Upper lobe of right lung (tissue), 1 donor: ENCODE data around the gene CDK6. TPM values are rescaled to one million over a fixed set of nuclear protein-coding genes. Genes with fewer than 3 reads are reported as not detected.

ENCODE experiments used
- ATAC-seq: fragments of 200-7000 bp; cut with Tn5 transposase; one replicate; pipeline ENCODE4 v1.9.1; 2020; ENCODE audit warnings: mild to moderate bottlenecking, moderate library complexity
- DNase-seq: peaks from one replicate; pipeline ENCODE4 v3.0.0-alpha.2; 2020
- H3K27ac ChIP-seq: fragments of 200-600 bp; one replicate; pipeline ENCODE4 v1.8.0; 2022
- H3K27me3 ChIP-seq: fragments of 200-600 bp; one replicate; pipeline ENCODE4 v1.8.0; 2022; ENCODE audit warnings: mild to moderate bottlenecking
- H3K36me3 ChIP-seq: fragments of 200-600 bp; one replicate; pipeline ENCODE4 v1.8.0; 2022
- H3K4me1 ChIP-seq: fragments of 200-600 bp; one replicate; pipeline ENCODE4 v1.8.0; 2022
- H3K4me3 ChIP-seq: fragments of 200-600 bp; one replicate; pipeline ENCODE4 v1.8.0; 2022; ENCODE audit warnings: mild to moderate bottlenecking
- H3K9me3 ChIP-seq: fragments of 200-600 bp; one replicate; pipeline ENCODE4 v1.8.0; 2022
- CTCF ChIP-seq: fragments of 200-600 bp; IDR thresholded peaks from one replicate; pipeline ENCODE4 v1.8.0; 2022; ENCODE audit warnings: antibody characterized with exemption
- intact Hi-C: fragments of 100-400 bp; cut with DNase I; formaldehyde crosslinking; loops from one replicate; pipeline ENCODE4 v1.11.0; 2022
- total RNA-seq: library from RNA; stranded (reverse); fragmentation: NEBNext Ultra II Directional; extraction: Animal tissue kit (Norgen Biotek cat#: 25700); gene quantifications from one replicate; pipeline ENCODE4 v1.2.1, GENCODE V29; 2021
- donor health status: DM: no; HTN: yes; CAD: no; lungs with severe emphysema.

Gene CDK6
- total RNA-seq, 1 donor from 2014 or later = 22.4 TPM

DNA sequence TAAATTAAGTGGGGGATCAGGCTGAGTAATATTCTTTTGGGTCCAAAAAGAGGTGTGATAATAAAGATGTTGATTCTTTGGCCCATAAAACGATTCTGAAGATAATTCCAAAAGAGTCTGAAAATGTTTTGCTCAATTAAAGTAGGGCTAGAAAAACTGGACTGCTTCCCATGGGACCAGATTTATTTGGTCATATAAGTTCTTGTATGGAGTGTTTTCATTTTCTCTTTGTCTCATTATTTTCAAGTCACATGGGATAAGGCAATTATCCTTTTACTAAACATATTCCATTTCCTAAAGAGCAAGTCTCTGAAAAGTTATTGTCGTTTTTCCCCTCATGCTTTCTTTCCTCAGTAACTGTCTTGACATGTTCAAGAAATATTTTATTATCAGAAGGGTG is 41.5 kb downstream of the CDK6 start:
- Histone ChIP-seq H3K4me3 (no peak overlapping the region), H3K36me3 (no peaks in the 10 kb centered on the region), H3K27ac (no peak overlapping the region), H3K27me3 (no peaks in the 10 kb centered on the region), H3K9me3 (no peaks in the 10 kb centered on the region), H3K4me1 (peaks cover 32% of the 10 kb centered on the region)
- ATAC-seq = no peak
- intact Hi-C loops = no loop called here
- no peak for TF ChIP-seq CTCF
- DNase-seq = no peak

DNA sequence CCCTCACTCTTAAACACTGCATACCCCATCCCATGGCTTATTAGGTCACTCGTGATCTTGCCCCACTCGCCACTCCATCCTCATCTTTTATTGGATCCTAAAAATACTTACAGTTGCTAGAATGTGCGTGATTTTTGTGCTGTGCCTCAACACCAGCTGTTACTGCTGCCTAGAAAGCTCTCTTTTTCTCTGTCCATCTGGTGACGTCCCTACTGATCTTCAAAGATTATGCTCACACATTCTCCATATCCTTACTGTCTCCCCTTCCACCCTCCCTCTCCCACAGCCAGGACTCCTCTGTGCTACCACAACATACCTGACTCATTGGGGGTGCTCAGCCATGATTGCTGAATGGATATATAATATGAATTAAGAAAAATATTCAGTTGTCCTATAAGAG is 42.0 kb downstream of the CDK6 start:
- intact Hi-C loops = no loop called here
- Histone ChIP-seq H3K27me3 (no peaks in the 10 kb centered on the region), H3K9me3 (no peaks in the 10 kb centered on the region), H3K4me3 (no peak overlapping the region), H3K27ac (no peak overlapping the region), H3K4me1 (peaks cover 30% of the 10 kb centered on the region), H3K36me3 (no peaks in the 10 kb centered on the region)
- DNase-seq (no peak), ATAC-seq (no peak)
- no peak for TF ChIP-seq CTCF

- H3K27ac ChIP-seq = no peak overlapping the region
- peaks cover 2% of the 10 kb centered on the region for H3K9me3 ChIP-seq
- no peak overlapping the region for H3K4me3 ChIP-seq
- no peak for ATAC-seq
- intact Hi-C loops = no loop called here
- H3K36me3 ChIP-seq = no peaks in the 10 kb centered on the region
- H3K4me1 ChIP-seq = peaks cover 24% of the 10 kb centered on the region
- no peaks in the 10 kb centered on the region for H3K27me3 ChIP-seq
- no peak for DNase-seq
- no peak for TF ChIP-seq CTCF
These were observed 42.6 kb downstream of the CDK6 start for GRCh38 chr7:92793656-92794205.

GRCh38 chr7:92790992-92791391 is 45.4 kb downstream of the CDK6 start:
- DNase-seq (no peak), ATAC-seq (peak; percentile 45)
- Histone ChIP-seq H3K4me3 (no peak overlapping the region), H3K36me3 (no peaks in the 10 kb centered on the region), H3K27me3 (no peaks in the 10 kb centered on the region), H3K4me1 (peaks cover 9% of the 10 kb centered on the region), H3K9me3 (peaks cover 8% of the 10 kb centered on the region), H3K27ac (no peak overlapping the region)
- TF ChIP-seq CTCF = no peak
- intact Hi-C loops = no loop called here

DNA sequence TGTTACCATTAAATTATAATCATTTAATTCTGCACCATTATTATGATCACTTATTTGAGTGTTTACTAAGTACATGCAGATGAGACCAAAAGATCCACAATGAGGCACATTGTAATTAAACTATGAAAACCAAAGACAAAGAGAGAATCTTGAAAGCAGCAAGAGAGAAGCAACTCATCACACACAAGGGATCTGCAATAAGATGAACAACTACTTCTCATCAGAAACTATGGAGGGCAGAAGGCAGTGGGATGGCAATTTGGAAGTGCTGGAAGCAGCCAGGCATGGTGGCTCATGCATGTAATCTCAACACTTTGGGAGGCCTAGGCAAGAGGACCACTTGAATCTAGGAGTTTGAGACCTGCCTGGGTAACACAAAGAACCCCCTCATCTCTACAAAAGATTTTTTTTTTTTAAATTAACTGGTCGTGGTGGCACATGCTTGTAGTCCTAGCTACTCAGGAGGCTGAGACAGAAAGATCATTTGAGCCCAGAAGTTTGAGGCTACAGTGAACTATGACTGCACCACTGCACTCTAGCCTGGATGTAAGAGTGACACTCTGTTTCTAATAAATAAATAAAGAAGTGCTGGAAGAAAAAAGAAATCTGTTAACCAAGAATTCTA is 47.7 kb downstream of the CDK6 start:
- ATAC-seq = no peak
- DNase-seq = no peak
- H3K4me3 ChIP-seq = no peak overlapping the region
- no peaks in the 10 kb centered on the region for H3K27me3 ChIP-seq
- H3K4me1 ChIP-seq = peaks cover 3% of the 10 kb centered on the region
- intact Hi-C loops = no loop called here
- H3K36me3 ChIP-seq = no peaks in the 10 kb centered on the region
- H3K9me3 ChIP-seq = peaks cover 8% of the 10 kb centered on the region
- TF ChIP-seq CTCF = no peak
- H3K27ac ChIP-seq = no peak overlapping the region
